Suprapubic skin (tissue), 3 donors: ENCODE results near the gene ZNF280B.

Experiments used
- POLR2AphosphoS5 ChIP-seq, 3 donors: sonication (generic); formaldehyde crosslinking; IDR thresholded peaks; one replicate each; pipeline ENCODE4 v1.6.1; 2017; ENCODE audit warnings: antibody characterized with exemption in 3 of 3
- TF ChIP-seq, protein P1 (sequence below), 2 donors: fragments of 200-600 bp in 1 of 2; fragments of 450-650 bp in 1 of 2; sonication (generic) in 1 of 2; IDR thresholded peaks; one replicate each; pipeline ENCODE4 v1.5.1; 2016 to 2019; ENCODE audit warnings: antibody characterized with exemption in 2 of 2, mild to moderate bottlenecking in 1 of 2, moderate library complexity in 1 of 2

- TF ChIP-seq, protein P1, sequence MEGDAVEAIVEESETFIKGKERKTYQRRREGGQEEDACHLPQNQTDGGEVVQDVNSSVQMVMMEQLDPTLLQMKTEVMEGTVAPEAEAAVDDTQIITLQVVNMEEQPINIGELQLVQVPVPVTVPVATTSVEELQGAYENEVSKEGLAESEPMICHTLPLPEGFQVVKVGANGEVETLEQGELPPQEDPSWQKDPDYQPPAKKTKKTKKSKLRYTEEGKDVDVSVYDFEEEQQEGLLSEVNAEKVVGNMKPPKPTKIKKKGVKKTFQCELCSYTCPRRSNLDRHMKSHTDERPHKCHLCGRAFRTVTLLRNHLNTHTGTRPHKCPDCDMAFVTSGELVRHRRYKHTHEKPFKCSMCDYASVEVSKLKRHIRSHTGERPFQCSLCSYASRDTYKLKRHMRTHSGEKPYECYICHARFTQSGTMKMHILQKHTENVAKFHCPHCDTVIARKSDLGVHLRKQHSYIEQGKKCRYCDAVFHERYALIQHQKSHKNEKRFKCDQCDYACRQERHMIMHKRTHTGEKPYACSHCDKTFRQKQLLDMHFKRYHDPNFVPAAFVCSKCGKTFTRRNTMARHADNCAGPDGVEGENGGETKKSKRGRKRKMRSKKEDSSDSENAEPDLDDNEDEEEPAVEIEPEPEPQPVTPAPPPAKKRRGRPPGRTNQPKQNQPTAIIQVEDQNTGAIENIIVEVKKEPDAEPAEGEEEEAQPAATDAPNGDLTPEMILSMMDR (IDR thresholded peaks at IDR 0.05) = no peak
- TF ChIP-seq POLR2AphosphoS5 (IDR thresholded peaks at IDR 0.05) = no peak
Observed at GRCh38 chr22:22527312-22527711, 18.8 kb upstream of the ZNF280B start.
